DOHH2 (cell line): Measurements from ENCODE around the gene SNAPC2.
"Not testable (repeated sequence)": the region's sequence is repeated elsewhere in the genome, so short reads cannot be mapped to it uniquely, and the experiment has no call there.

Experiments
- H3F3A ChIP-seq: fragments of 200-600 bp; sonication (generic), shearing (Covaris generic); 2 replicates; pipeline ENCODE4 v1.6.0; 2016; ENCODE audit warnings: antibody characterized with exemption, mild to moderate bottlenecking; ENCODE audit not compliant: control insufficient read depth, insufficient read depth
- H3K27ac ChIP-seq: fragments of 200-600 bp; sonication (generic); 2 replicates; pipeline ENCODE4 v1.5.1; 2014; ENCODE audit warnings: low read depth, mild to moderate bottlenecking, low read length, moderate library complexity
- H3K27me3 ChIP-seq: fragments of 200-600 bp; sonication (generic); 2 replicates; pipeline ENCODE4 v1.6.1; 2014; ENCODE audit warnings: mild to moderate bottlenecking, low read length, mixed read lengths; ENCODE audit not compliant: control insufficient read depth
- H3K36me3 ChIP-seq: fragments of 200-600 bp; sonication (generic); 2 replicates; pipeline ENCODE4 v1.6.1; 2014; ENCODE audit warnings: mild to moderate bottlenecking, low read length, moderate library complexity, mixed read lengths; ENCODE audit not compliant: control insufficient read depth
- H3K4me1 ChIP-seq: fragments of 200-600 bp; sonication (generic); 2 replicates; pipeline ENCODE4 v1.6.1; 2014; ENCODE audit warnings: mild to moderate bottlenecking, low read length, mixed read lengths; ENCODE audit not compliant: control insufficient read depth
- H3K4me2 ChIP-seq: fragments of 200-600 bp; sonication (generic); 2 replicates; pipeline ENCODE4 v1.6.0; 2014; ENCODE audit warnings: mild to moderate bottlenecking, low read length, moderate library complexity
- H3K4me3 ChIP-seq: fragments of 200-600 bp; sonication (generic); 2 replicates; pipeline ENCODE4 v1.5.1; 2014; ENCODE audit warnings: mild to moderate bottlenecking, low read length, mixed read lengths
- H3K79me2 ChIP-seq: fragments of 200-600 bp; sonication (generic); 2 replicates; pipeline ENCODE4 v1.6.1; 2014; ENCODE audit warnings: mild to moderate bottlenecking, low read length, mixed read lengths; ENCODE audit not compliant: control insufficient read depth
- H3K9me2 ChIP-seq: fragments of 200-600 bp; sonication (generic); replicated peaks from 2 replicates; pipeline ENCODE4 v1.6.1; 2014; ENCODE audit warnings: mild to moderate bottlenecking, low read length, mixed read lengths; ENCODE audit not compliant: control insufficient read depth
- H3K9me3 ChIP-seq: fragments of 200-600 bp; sonication (generic); 2 replicates; pipeline ENCODE4 v1.6.1; 2014; ENCODE audit warnings: antibody characterized with exemption, low read length, mixed read lengths; ENCODE audit not compliant: control insufficient read depth, insufficient read depth
- H4K20me1 ChIP-seq: fragments of 200-600 bp; sonication (generic); 2 replicates; pipeline ENCODE4 v1.6.0; 2014; ENCODE audit warnings: low read depth, mild to moderate bottlenecking, antibody characterized with exemption, low read length, moderate library complexity; ENCODE audit not compliant: control insufficient read depth, insufficient read depth
- CTCF ChIP-seq: fragments of 200-600 bp; sonication (generic); IDR thresholded peaks from one replicate; pipeline ENCODE4 v1.5.1; 2014; ENCODE audit warnings: antibody characterized with exemption, mild to moderate bottlenecking, low read depth, low read length; ENCODE audit not compliant: poor library complexity, severe bottlenecking
- EZH2phosphoT487 ChIP-seq: fragments of 200-600 bp; sonication (generic); IDR thresholded peaks from 2 replicates; pipeline ENCODE4 v1.6.1; 2017; ENCODE audit warnings: borderline replicate concordance, mild to moderate bottlenecking, antibody characterized with exemption, low read length, moderate library complexity, mixed read lengths

SNAPC2 gene

GRCh38 chr19:7917267-7918061, 2.7 kb upstream of the SNAPC2 start:
- peaks cover 47% of the 10 kb centered on the region for H3K4me1 ChIP-seq
- H3K4me2 ChIP-seq, result peak overlapping the region; percentile 58

GRCh38 chr19:7918062-7918614, 2.0 kb upstream of the SNAPC2 start:
- H3F3A ChIP-seq, H3K36me3 ChIP-seq, H3K4me3 ChIP-seq, H3K27ac ChIP-seq, H4K20me1 ChIP-seq, H3K9me3 ChIP-seq, H3K79me2 ChIP-seq, H3K9me2 ChIP-seq: not testable (repeated sequence)
- Histone ChIP-seq H3K27me3 (peaks cover 41% of the 10 kb centered on the region), H3K4me2 (peak overlapping the region; percentile 58; the same call in 1 of the 2 replicates), H3K4me1 (peaks cover 47% of the 10 kb centered on the region)

More at GRCh38 chr19:7917267-7918061, 2.7 kb upstream of the SNAPC2 start:
- peaks cover 41% of the 10 kb centered on the region for H3K27me3 ChIP-seq
- H3K4me3 ChIP-seq, result peak overlapping the region; percentile 47
- peaks cover 4% of the 10 kb centered on the region; the same call in 1 of the 2 replicates for H4K20me1 ChIP-seq
- H3K9me2 ChIP-seq, result no peaks in the 10 kb centered on the region
- TF ChIP-seq CTCF, result peak; percentile 45
- TF ChIP-seq EZH2phosphoT487, result no peak
- no peaks in the 10 kb centered on the region for H3K79me2 ChIP-seq
- peaks cover 2% of the 10 kb centered on the region; the same call in 1 of the 2 replicates for H3F3A ChIP-seq
- H3K27ac ChIP-seq, result no peak overlapping the region
- 0 out of 2 replicates have a peak, but pooled peaks cover under 1% of the 10 kb centered on the region for H3K36me3 ChIP-seq
- no peaks in the 10 kb centered on the region for H3K9me3 ChIP-seq

GRCh38 chr19:7918615-7919421, 1.3 kb upstream of the SNAPC2 start:
- Histone ChIP-seq H3K4me2 (peak overlapping the region; percentile 99), H3K4me3 (peak overlapping the region; percentile 92), H3K4me1 (peaks cover 47% of the 10 kb centered on the region), H3K9me3 (no peaks in the 10 kb centered on the region), H3K27me3 (peaks cover 41% of the 10 kb centered on the region), H4K20me1 (peaks cover 4% of the 10 kb centered on the region; the same call in 1 of the 2 replicates), H3K79me2 (no peaks in the 10 kb centered on the region), H3K36me3 (0 out of 2 replicates have a peak, but pooled peaks cover 3% of the 10 kb centered on the region), H3K27ac (no peak overlapping the region), H3F3A (peaks cover 2% of the 10 kb centered on the region; the same call in 1 of the 2 replicates), H3K9me2 (no peaks in the 10 kb centered on the region)
- TF ChIP-seq CTCF (no peak), EZH2phosphoT487 (peak; percentile 72; the same call in 1 of the 2 replicates)
